AG10803 (cell line): ENCODE results near the gene GLP1R.

Source experiments
- DNase-seq: peaks from one replicate; pipeline ENCODE4 v3.0.0; 2010; ENCODE audit warnings: low read depth
- H3K4me3 ChIP-seq: 2 replicates; pipeline ENCODE4 v1.5.1; 2011; ENCODE audit warnings: mild to moderate bottlenecking, low read length, control low read depth
- CTCF ChIP-seq: conservative IDR thresholded peaks from 2 replicates; pipeline ENCODE4 v1.5.1; 2011; ENCODE audit warnings: mild to moderate bottlenecking, low read length, control low read depth, inconsistent platforms

GLP1R gene

GRCh38 chr6:39079197-39080125 lies 30.9 kb downstream of the GLP1R start:
- no peak for DNase-seq
- no peak overlapping the region for H3K4me3 ChIP-seq
- TF ChIP-seq CTCF, result no peak

- no peak for DNase-seq
These were observed 31.8 kb downstream of the GLP1R start for GRCh38 chr6:39080246-39080875.

GRCh38 chr6:39082310-39082709 lies 33.7 kb downstream of the GLP1R start:
- no peak for TF ChIP-seq CTCF
- DNase-seq, result no peak
- H3K4me3 ChIP-seq, result no peak overlapping the region

More at GRCh38 chr6:39080246-39080875, 31.8 kb downstream of the GLP1R start:
- TF ChIP-seq CTCF, result no peak
- H3K4me3 ChIP-seq, result no peak overlapping the region

GRCh38 chr6:39083231-39083634 lies 34.7 kb downstream of the GLP1R start:
- no peak for DNase-seq
- no peak for TF ChIP-seq CTCF
- H3K4me3 ChIP-seq, result no peak overlapping the region

- no peak for TF ChIP-seq CTCF
- H3K4me3 ChIP-seq, result no peak overlapping the region
- no peak for DNase-seq
These were observed 35.9 kb downstream of the GLP1R start for GRCh38 chr6:39084506-39084905.

- no peak for TF ChIP-seq CTCF
- no peak for DNase-seq
- no peak overlapping the region for H3K4me3 ChIP-seq
These were observed 36.7 kb downstream of the GLP1R start for GRCh38 chr6:39085129-39085797.
